Measurements from ENCODE around the gene EYA3. TPM values are rescaled to one million over a fixed set of nuclear protein-coding genes. Genes with fewer than 3 reads are reported as not detected.

EYA3 gene
- total and polyA plus RNA-seq, 2 of the 8 experiments (the other 6 are each of a cell fraction or from before 2014, with no cell fraction given): 15.0 to 33.9 TPM

GRCh38 chr1:28112388-28113241 is 24.2 kb upstream of the EYA3 start:
- Histone ChIP-seq H2BK120ac (replicated peaks; ENCODE audit: low read depth, low read length) (no peak overlapping the region), H2AFZ (ENCODE audit: low read length) (peak overlapping the region; percentile 79; the same call in 1 of the 2 replicates), H2BK20ac (ENCODE audit: low read length) (no peak overlapping the region), H3K4ac (replicated peaks; ENCODE audit: insufficient read length, low read depth, low read length) (no peak overlapping the region), H4K91ac (replicated peaks; ENCODE audit: insufficient read length, low read length) (no peak overlapping the region), H2AK5ac (ENCODE audit: low read depth, low read length) (no peak overlapping the region), H4K8ac (ENCODE audit: extremely low read depth, insufficient read depth, low read length) (no peak overlapping the region; the same call in 1 of the 2 replicates), H3K23ac (ENCODE audit: insufficient read length) (no peak overlapping the region), H3K18ac (ENCODE audit: extremely low read depth, low read length) (no peak overlapping the region), H2BK5ac (ENCODE audit: low read depth, low read length) (no peak overlapping the region), H3K79me1 (ENCODE audit: low read depth, low read length) (no peaks in the 10 kb centered on the region), H2BK12ac (ENCODE audit: low read depth, low read length) (no peak overlapping the region), H4K20me1 (replicated peaks in 1 of 2; ENCODE audit: control insufficient read depth in 1 of 2, insufficient read depth in 2 of 2, low read length in 2 of 2) (no peaks in the 10 kb centered on the region), H3K4me3 (ENCODE audit: extremely low read depth in 1 of 4, insufficient read depth in 2 of 4, low read depth in 3 of 4, low read length in 4 of 4) (no peak overlapping the region), H3K79me2 (ENCODE audit: control insufficient read depth in 1 of 2, insufficient read depth in 2 of 2, low read length in 2 of 2) (no peaks in the 10 kb centered on the region), H3K4me1 (replicated peaks in 1 of 4; ENCODE audit: control insufficient read depth in 3 of 4, insufficient read depth in 4 of 4, low read length in 3 of 4) (no peaks in the 10 kb centered on the region), H2BK15ac (ENCODE audit: low read length) (no peak overlapping the region), H4K5ac (ENCODE audit: insufficient read length, low read depth, low read length) (no peak overlapping the region), H3K27ac (ENCODE audit: low read depth, low read length) (no peak overlapping the region; the same call in 1 of the 2 replicates), H3K14ac (ENCODE audit: insufficient read length) (no peak overlapping the region), H3K27me3 (replicated peaks in 1 of 4; ENCODE audit: control insufficient read depth in 3 of 4, extremely low read depth in 1 of 4, insufficient read depth in 3 of 4, low read length in 3 of 4) (no peaks in the 10 kb centered on the region), H3K9me3 (ENCODE audit: insufficient read depth in 2 of 2, low read depth in 1 of 2, low read length in 1 of 2) (no peaks in the 10 kb centered on the region), H3K23me2 (ENCODE audit: low read depth, low read length) (0 out of 2 replicates have a peak, but pooled peaks cover 1% of the 10 kb centered on the region), H3K4me2 (ENCODE audit: insufficient read depth in 1 of 2, low read depth in 2 of 2, low read length in 2 of 2) (no peak overlapping the region), H3K36me3 (ENCODE audit: control insufficient read depth in 2 of 4, insufficient read depth in 4 of 4, low read length in 3 of 4) (no peaks in the 10 kb centered on the region), H3K9ac (replicated peaks in 1 of 4; ENCODE audit: extremely low read depth in 1 of 4, low read depth in 3 of 4, low read length in 3 of 4) (no peak overlapping the region), H3K56ac (replicated peaks; ENCODE audit: insufficient read length, low read depth, low read length) (no peak overlapping the region)
- FAIRE-seq (no peak), DNase-seq (ENCODE audit: low read depth in 1 of 2, low spot score in 2 of 2) (no peak)
- ChIA-PET POLR2A (ENCODE audit: partially characterized antibody) (interaction anchor here (1.4 kb wide), 1 partner anchor 21 kb away, joined by 3 read pairs; no protein-coding TSS in a partner anchor), CTCF (ENCODE audit: partially characterized antibody) (interaction anchor here (0.6 to 5.6 kb wide), 23 partner anchors 8 to 324 kb away, joined by 3 to 80 read pairs (median 4); partner anchors contain the start of gene EYA3)
- TF ChIP-seq RAD21 (IDR thresholded peaks at IDR 0.05 in 1 of 2, conservative IDR thresholded peaks at IDR 0.05 in 1 of 2; ENCODE audit: low read depth in 2 of 2, low read length in 2 of 2) (peak in 1 of 2 experiments; percentile 47; a peak in 2 of 4 replicates), BACH1 (IDR thresholded peaks at IDR 0.05; ENCODE audit: low read length) (no peak), GTF2F1 (IDR thresholded peaks at IDR 0.05; ENCODE audit: borderline replicate concordance, low read depth, low read length) (no peak), JUND (IDR thresholded peaks at IDR 0.05; ENCODE audit: low read length) (no peak), NANOG (IDR thresholded peaks at IDR 0.05; ENCODE audit: insufficient read depth, low read depth, low read length, poor library complexity, severe bottlenecking) (no peak), RFX5 (IDR thresholded peaks at IDR 0.05; ENCODE audit: borderline replicate concordance, low read depth, low read length) (no peak)
- WGBS, 2 experiments (ENCODE audit: extremely low coverage in 1 of 2, insufficient coverage in 1 of 2, insufficient read length in 1 of 2, insufficient replicate concordance in 2 of 2, low coverage in 1 of 2, low lambda C conversion rate in 2 of 2, missing lambda C conversion rate in 1 of 2): 79% methylated on average over 5 of the region's 5 CpGs; no CpG with 5 or more reads in 1 of the 2 experiments

Measured in H1 (cell line).